GM19043 (cell line): Measurements from ENCODE around the gene TARBP2.
"Not testable (repeated sequence)": the region's sequence is repeated elsewhere in the genome, so short reads cannot be mapped to it uniquely, and the experiment has no call there.

Source experiments
- ATAC-seq: cut with Tn5 transposase; IDR thresholded peaks from one replicate; pipeline ENCODE4 v1.9.1; 2021; ENCODE audit warnings: low read depth; ENCODE audit not compliant: unreplicated experiment

The TARBP2 gene

DNA sequence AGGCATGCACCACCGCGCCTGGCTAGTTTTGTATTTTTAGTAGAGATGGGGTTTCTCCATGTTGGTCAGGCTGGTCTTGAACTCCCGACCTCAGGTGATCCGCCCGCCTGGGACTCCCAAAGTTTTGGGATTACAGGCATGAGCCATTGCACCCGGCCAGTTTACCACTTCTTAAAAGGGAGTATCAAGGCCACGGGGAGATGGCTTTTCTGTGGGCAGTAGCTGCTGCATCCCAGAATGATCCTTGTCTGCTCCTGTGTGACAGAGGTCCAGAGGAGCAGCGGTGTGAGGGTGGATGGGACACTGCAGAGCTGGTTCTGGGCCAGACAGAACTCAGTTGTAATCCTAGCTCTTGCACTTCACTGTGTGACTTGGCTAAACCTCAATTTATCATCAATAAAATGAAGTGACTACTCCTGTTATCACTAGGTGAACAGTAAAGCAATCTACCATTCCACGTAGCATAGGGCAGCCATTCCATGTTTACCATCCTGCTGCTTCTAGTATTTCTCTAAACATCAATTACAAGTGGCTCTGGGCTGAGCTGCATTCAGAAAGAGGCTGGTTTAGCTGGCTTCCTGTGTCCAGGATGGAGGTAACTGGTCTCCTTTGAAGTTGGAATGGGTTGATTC lies 9.2 kb downstream of the TARBP2 start:
- ATAC-seq = no peak

DNA sequence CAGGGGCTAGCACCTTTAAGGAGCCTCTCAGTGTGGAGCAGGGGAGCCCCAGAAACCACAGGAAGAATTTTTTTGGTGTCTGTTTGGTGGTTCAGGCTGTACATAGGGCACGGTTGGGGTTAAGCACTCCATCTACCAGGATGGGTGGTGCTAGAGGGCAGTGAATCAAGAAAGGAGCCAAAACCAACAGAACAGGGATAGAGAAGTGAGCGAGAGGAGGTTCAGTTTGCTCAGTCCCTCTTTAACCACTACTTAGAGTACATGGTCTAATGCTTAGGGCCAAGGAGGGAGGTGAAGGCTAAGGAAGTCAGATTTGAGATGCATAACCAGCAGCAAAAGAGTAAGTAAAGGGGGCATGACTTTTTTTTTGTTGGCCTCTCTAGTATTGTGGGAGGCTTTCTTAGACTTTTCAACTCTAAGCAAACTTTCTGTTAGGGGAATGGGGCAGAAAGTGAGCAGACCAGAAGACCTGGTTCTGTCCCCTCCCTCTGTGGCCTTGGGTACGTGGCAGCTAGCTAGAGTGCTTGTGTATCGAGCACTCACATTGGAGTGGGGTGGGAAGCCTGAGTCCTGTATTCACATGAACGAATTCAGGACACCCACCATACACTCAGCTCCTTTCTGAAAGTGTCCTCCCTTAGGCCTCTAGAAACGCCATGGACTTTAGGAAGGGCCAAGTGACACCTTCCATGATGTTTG lies 12.8 kb downstream of the TARBP2 start:
- ATAC-seq = no peak

DNA sequence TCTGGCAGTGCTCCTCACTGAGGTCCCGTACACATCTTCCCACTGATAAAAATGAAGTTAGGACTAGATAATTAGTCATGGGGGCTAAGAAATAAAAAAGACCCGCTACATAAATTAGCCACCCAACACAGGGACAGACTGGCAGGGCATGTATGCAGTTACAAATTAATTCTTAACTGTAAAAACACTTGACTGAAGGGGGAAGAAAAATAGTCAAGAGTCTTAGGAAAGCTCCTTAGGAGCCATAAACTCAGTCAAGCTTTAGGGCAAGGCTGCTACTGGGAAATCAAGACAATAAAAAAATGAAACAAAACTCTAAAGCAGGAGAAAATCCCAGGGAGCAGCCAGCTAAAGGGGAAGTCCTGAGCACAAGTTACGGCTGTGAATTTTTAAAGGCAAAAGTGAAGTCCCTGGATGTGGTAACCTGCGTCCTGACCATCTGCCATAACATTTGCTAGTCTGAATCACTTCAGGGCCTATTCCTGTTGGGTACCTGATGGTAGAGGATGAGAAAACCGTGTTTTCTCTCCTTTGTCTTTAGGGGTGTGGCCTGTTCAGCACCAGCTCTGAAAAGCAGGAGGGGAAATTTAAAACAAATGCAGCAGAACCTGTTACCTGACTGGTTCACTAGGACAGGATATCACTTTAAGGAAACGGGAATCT lies 13.7 kb downstream of the TARBP2 start:
- ATAC-seq = no peak

DNA sequence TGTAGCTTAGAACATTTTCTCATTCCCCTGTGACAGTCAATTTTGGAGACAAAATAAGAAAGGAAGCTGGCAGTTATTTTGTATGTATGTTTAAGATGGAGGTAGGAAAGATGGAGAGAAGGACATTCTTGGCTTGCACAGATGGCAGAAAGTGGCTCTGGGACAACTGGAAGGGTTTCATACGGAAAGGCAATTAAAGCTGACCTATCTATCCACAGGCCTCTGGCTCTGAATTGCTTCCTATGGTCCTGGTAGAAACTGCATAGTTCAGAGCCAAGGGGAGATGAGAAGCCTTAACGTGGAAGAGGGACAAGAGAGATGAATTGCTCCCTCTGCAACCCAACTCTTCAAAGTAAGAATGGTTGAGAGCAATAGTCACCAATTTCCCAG lies 14.2 kb downstream of the TARBP2 start:
- no peak for ATAC-seq

DNA sequence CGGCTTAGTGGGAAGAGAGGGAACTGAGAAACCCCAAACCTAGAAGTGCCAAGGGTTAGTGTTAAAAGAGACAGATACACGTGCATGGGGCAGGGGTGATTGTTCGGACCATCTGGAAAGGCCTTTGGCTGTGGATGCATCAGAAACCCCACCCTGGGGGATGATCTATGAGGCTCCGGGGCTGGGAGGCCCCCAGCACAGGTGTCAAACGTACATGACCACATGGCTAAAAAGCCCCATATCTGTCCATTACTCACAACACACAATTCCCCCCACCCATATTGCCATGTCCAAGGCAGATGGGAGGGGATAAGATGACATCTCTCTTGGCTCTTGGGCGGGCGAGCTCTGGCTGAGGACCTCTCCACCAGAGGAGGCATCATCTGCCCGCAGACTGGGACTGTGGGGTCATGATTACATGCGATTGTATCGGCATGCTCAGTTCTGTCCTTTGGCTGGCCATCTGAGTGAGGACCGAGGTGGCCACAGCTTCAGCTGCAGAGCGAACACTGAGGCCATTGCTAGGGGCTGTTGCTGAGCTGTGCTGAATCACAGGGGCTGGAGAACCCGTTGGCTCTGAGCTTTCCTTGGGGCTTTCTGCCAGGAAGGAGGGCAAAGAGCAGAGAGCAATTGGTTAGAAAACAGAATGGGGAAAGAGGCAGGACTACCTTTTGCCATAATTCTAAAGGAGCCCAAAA lies 15.8 kb downstream of the TARBP2 start:
- ATAC-seq = no peak

DNA sequence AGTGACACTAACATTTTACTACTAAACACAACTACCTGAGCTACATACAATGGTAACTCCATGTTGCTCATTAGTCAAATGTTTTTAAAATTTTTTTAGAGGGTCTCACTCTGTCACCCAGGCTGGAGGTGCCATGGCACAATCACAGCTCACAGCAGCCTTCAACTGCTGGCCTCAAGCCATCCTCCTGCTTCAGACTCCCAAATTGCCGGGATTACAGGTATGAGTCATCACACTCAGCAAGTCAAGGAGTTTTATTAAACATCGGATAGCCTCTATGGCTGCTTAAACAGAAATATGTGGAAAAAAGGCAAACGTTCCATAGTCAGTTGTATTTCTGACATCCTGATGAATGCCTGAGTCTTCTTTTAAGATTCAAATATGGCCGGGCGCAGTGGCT lies 17.3 kb downstream of the TARBP2 start:
- no peak for ATAC-seq

DNA sequence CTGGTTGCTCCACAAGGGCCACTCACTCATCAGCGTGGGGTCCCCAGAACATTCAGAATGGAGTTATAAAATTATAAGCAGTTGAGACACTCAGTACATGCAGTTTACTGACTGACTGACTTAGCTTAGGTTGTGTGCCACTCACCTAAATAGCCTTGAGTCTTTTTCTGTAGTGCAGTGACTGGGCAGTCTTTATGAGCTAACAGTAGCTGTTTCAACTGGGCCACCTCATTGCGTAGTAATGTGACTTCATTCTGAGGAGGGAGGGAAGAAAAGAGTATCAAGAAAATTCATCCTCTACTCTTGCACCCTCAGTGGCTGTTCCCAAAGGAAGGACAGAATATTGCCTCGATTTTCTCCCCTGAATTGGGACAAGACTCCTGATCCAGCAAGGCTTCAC lies 22.0 kb downstream of the TARBP2 start:
- ATAC-seq = no peak

DNA sequence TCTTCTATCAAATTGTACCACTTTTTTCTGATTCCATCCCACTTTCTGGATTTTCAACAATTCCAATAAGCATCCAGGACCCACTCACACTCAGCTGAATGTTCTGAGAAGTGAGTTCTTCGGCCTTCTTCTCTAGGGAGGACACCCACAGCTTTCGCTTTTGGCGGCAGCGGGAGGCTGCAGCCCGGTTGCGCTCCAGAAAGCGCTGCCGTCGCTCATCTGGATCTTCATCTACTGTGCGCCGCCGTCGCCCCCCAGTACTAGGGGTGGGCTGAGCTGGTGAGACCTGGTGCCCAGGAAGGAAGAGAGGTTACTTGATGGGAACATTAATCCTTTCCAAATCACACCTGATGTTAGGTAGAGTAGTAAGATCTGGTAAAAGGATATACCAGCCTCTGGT lies 23.4 kb downstream of the TARBP2 start:
- ATAC-seq = no peak

DNA sequence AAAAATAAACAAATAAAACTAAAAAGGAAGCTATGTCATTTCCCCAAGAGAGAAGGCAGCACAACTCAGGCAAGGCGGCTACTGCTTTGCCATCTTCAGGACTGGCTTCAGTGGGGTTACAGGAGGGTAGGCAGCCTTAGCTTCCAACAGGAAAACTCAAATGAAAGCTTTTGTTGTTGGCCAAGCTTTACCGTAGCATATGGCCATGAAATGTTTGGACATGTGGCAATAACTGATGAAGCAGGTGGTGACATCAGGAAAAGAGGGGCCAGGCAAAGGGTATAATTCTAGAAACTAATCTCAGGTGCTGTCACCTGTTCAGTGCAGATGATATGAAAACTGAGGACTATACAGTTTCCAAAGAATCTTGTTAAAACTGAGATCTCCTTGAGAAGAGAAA lies 29.0 kb downstream of the TARBP2 start:
- ATAC-seq = no peak

DNA sequence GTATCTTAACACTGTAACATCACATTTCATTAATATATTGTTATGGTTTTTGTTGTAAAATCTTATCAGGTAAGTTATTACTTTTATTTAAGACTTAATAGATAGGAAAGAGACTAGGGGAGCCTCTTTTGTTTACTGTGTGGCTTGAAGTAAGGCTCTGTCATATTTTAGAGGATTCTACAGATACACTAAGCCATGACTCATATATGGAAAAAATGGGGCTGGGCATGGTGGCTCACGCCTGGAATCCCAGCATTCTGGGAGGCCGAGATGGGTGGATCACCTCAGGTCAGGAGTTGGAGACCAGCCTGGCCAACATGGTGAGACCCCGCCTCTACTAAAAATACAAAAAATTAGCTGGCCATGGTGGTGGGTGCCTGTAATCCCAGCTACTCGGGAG lies 29.8 kb downstream of the TARBP2 start:
- ATAC-seq = no peak

DNA sequence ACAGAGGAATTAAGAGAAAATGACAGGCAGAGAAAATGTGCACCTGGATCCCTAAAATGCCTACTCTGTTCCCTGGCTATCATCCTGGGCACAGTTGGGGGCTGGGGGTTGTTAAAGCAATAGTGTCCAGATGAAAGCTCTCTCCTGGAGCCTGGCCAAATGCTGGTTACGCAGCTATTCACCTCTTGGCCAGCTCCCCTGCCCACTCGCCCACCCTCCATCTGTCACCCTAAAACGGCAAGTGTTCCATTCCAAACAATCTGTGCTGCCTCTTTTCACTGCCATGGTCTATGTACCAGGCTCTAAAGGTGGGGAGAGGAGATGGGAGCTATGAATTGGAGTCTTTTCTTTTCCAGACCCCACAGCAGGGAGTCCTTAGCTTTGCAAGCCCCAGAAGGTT lies 30.9 kb downstream of the TARBP2 start:
- no peak for ATAC-seq

DNA sequence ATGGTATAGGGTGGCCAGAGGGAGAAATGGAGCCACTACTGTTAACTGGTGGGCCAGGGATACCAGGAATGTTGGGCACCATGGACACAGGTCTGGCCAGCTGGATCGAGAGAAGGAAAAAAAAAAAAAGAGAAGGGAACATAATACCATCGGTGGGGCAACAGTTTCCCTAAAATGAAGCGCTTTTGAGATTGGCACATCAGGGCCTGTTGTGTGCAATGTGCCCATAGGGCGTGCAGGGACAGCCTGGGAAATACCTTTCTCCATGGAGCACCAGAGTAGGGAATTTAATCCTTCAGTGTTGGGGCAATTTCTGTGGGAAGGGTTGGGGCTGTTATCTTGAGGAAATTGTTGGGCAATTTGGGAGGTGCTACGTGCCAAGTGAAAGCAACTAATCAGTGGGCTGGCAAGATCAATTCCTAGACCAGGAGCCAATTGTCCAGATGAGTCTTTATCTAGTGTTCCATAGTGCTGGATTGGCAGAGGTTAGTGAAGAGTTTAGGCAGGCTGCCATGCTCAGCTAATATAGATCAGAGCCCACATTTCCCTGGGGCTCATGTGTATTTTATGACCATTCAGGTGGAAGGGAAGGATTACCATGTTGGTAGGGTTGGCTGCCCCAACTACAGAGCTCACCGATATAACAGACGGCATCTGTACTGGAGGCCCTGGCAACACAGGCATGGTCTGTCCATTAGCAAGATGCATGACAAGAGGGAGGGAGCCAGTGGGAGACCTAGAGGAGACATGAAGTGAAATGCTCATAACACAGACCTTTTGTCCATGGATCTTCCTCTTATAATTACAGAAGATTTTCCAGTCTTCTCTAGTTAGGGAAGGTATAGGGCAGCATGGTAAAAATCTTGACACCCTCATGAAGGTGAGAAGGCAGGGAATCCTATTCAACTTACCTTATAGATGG lies 31.7 kb downstream of the TARBP2 start:
- no peak for ATAC-seq

DNA sequence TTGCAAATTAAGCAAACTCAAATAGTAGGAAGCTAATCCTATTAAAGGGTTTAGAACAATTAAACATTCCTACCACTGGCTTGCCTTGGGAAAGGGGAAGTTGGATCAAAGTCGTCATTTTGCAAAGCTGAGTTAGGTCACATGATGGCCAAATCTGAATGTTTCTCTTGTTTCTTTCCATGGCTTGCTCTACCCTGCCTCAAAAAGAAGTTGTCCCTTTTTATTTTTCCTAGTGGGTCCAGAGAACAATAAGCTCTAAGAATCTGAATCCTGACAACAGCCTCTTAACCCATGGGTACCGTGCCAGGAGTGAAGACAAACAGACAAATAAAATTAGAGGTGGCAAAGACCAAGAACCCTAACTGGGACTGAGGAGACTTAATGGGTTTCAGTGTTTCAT lies 32.4 kb downstream of the TARBP2 start:
- no peak for ATAC-seq

DNA sequence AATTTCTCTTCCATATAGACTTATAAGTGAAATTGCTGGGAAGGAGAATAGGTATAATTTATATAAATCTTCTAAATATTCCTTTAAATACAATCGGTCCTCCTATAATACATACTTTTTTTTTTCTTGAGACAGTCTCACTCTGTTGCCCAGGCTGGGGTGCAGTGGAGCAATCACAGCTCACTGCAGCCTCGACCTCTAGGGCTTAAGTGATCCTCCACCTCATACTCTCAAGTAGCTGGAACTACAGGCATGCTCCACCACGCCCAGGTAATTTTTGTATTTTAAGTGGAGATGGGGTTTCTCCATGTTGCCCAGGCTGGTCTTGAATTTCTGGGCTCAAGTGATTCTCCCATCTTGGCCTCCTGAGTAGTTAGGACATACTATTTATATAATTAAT lies 35.9 kb downstream of the TARBP2 start:
- no peak for ATAC-seq

DNA sequence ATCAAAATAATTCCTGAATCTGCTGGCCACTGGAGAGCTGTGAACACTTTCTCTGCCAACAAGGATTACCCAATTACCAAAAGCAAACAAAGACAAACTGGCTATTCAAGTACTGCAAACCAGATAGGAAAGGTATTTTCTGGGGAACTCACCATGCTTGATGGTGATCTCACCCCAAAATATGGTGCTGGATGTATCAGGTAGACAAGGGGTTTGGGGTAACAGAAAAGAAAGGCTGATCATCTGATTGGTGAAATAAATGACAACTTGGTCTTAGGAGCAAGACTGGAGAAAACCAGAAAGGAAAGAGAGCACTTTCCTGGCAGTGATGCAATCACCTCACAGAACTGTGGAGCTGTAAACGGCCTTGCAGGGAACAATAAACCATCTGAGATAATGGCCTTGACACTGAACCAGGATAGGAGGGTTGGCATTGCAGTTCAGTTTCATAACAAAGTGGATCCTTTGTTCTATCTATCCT lies 37.2 kb downstream of the TARBP2 start:
- ATAC-seq = no peak

DNA sequence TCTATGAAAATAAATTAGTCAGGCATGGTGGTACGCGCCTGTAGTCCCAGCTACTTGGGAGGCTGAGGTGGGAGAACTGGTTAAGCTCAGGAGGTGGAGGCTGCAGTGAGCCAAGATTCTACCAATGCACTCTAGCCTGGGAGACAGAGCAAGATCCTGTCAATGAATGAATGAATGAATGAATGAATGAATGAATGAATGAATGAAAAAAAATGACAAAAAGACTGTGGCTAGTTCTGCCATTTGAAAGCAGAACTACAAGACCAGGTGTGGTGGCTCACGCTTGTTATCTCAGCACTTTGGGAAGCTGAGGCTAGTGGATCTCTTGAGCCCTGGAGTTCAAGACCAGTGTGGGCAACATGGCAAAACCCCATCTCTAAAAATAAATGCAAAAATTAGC lies 38.4 kb downstream of the TARBP2 start:
- ATAC-seq = no peak

DNA sequence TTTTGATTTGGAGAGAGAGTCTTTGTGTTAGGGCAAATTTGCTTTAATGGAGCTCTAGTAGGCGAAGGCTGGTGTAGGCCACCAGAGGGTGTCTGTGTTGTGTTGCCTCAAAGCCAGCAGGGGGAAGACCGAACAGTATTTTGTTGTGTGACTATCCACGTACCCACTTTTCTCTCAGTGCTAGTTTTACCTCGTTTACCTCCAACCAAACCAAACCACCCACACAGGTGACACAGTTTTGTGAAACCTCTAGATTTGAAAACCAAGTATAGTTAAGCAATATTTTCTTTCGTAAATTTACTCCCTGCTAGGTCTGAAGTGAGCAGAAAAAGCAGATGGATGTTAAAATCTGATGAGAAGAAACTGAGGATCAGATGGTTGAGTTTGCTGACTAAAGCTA lies 42.5 kb downstream of the TARBP2 start:
- ATAC-seq = peak; percentile 68

DNA sequence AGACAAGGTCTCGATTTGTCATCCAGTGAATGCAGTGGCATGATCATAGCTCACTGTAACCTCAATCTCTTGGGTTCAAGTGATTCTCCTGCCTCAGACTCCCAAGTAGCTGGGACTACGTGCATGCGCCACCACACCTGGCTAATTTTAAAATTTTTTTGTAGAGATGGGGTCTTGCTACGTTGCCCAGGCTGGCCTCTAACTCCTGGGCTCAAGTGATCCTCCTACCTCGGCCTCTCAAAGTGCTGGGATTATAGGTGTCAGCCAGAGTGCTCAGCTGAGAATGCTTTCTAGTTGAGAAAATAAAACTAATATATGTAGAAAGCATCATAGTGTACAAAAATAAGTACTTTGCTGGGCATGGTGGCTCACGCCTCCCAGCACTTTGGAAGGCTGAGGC lies 47.3 kb downstream of the TARBP2 start:
- ATAC-seq = not testable (repeated sequence)

DNA sequence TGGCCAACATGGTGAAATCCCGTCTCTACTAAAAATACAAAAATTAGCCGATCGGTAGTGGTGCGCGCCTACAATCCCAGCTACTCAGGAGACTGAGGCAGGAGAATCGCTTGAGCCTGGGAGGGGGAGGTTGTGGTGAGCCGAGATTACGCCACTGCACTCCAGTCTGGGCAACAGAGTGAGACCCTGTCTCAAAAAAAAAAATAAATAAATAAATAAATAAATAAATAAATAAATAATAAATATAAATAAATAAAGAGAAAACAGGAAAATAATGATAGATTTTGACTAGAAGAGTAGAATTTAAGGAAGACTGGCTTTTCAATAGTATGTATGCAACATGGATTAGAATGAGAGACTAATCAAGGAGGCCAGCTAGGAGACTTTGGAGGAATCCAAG lies 49.0 kb downstream of the TARBP2 start:
- ATAC-seq = not testable (repeated sequence)

DNA sequence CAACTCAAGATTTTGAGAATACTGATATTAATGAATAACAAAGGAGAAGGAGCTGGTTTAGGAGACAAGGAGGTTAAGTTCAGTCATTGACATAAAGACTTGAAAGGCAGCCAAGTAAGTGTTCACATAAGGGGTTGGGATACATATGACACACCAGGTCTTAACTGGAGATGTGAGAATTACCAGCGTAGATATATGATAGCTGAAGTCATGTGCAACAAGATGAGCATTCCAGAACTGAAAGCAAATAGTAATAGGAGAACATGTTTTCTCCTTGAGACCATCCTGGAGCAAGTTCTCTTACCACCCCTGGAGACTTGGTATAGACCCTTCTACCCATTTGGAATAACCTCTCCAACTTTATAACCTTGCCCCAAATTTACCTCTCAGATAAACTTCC lies 49.5 kb downstream of the TARBP2 start:
- ATAC-seq = no peak
